NCI-H2171 treated with DMSO at 0.1 percent for 48 hours (cell line): ENCODE measurements around the gene MOK.
"Not testable (repeated sequence)": the region's sequence is repeated elsewhere in the genome, so short reads cannot be mapped to it uniquely, and the experiment has no call there.

ENCODE experiments used
- DNase-seq: peaks from one replicate; lab custom pipeline; 2025; lab: John Stamatoyannopoulos, UW

The MOK gene

DNA sequence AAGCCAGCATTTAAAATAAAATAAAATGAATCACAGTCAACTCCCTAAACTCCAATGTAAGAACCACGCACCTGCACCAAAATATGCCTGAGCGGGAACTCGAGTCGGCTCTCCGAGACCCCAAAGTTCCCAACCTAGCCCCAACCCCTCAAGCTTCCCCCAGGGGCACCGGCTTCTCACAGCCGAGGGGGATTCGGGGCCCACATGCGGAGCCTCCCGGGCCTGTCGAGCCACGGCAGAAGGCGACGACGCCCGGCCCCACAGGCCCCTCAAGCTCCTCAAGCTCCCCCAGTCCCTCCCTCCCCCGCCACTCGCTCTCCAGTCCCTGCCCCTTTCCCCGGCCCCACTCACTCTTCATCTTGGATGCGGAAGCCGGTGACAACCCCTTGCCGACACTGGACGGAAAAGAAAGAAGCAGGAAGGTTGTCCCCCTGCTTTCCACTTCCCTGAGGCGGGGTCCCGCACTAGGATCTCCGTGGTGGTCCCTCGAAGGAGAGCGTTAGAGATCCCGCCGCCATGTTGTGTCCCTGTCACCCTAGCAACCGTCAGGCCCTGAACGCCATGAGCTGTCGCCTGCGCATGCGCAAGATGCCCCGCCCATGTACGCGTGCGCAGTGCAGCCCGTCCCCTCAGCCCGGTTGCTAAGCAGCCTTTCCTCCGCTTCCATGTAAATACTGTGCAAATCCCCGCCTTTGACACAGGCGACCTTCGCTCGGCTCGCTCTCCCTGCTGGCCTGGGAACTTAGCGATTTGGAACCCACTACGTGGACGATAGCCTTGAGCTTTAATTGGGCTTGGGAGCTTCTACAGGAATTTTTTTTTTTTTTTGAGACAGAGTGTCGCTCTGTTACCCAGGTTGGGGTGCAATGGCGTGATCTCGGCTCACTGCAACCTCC lies at the start of gene MOK:
MOK (minus strand) TSS at position 554 of the 896 bp plus-strand sequence; CDS start at position 358, 196 bp downstream.
- peak; percentile 97 for DNase-seq

DNA sequence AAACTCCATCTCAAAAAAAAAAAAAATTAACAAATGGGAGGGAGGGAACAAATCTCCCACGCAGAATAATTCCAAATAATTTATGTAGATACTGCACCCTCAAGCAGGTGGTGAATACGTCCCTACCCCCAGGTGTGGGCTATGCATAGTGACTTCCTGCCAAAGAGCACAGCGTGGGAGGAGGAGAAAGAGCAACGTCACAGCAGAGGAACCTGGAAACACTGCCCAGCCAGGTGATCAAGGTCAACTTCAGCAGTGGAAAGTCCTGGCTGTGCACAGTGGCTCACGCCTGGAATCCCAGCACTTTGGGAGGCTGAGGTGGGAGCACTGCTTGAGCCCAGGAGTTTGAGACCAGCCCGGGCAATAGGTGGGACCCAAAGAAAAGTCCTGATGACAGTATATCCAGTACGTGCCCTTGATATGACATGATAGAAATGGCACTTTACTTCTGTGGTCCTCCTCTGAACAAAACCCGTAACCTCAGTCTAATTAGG lies 48.2 kb upstream of the MOK start:
- DNase-seq, result no peak

DNA sequence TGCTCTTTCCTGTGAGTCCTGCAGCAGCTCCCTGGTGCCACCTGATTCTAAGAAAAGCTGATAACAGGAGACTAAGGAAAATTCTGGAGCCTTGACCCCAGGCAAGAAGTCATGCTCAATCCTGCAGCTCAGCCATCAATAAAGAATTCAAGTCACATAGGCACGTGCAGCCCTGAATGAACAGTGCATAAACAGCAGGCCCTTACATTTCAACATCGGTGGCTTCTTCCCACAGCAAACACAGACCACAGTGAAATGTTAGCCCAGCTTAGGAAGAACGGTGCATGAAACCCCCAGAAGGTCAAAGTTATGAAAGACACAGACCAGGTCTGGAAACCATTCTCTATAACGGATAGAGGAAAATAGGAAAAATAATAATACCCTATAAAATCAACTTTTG lies 47.2 kb upstream of the MOK start:
- DNase-seq, result no peak

GRCh38 chr14:102351593-102351992 lies 46.6 kb upstream of the MOK start:
- not testable (repeated sequence) for DNase-seq

DNA sequence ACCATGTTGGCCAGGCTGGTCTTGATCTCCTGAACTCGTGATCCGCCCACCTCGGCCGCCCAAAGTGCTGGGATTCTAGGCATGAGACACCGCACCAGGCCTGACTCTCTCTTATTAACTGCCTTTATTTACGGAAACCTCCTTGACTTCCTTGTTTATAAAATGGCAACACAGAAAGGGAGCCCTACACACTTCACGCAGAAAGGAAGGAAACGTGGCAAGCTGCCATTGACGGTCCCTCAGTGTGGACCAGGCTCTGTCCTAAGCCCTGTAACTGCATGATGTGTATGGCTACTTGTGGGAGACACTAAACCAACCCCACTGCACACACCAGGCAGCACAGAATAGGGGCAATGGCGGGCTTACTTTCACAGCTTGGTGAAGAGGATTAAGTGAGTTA lies 46.1 kb upstream of the MOK start:
- DNase-seq, result no peak

GRCh38 chr14:102348376-102348775 lies 43.4 kb upstream of the MOK start:
- DNase-seq, result no peak

GRCh38 chr14:102346645-102347044 lies 41.7 kb upstream of the MOK start:
- DNase-seq, result no peak

- no peak for DNase-seq
Measured at GRCh38 chr14:102345232-102345631, 40.3 kb upstream of the MOK start.

DNA sequence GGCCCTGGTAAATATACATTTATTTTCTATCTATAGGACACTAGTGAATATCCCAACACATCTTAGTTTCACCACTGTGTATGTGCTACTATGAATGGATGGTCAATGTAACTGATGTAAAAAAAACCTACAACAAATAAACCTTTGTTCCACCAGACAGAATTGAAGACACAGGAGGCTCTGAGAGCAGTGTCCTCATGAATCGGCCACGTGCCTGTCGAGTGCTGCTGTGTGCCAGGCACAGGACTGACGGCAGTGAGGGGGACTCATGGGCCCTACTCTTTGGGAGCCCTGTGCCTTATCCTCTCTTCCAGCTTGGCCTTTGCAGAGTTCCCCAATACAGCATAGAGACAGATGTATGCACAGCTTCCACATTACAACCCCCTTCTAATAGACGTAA lies 39.5 kb upstream of the MOK start:
- no peak for DNase-seq

- DNase-seq, result no peak
Measured at GRCh38 chr14:102344084-102344483, 39.1 kb upstream of the MOK start.

- no peak for DNase-seq
Measured at GRCh38 chr14:102342238-102342637, 37.3 kb upstream of the MOK start.

- no peak for DNase-seq
Measured at GRCh38 chr14:102341566-102341965, 36.6 kb upstream of the MOK start.

- DNase-seq, result no peak
Measured at GRCh38 chr14:102338724-102339123, 33.8 kb upstream of the MOK start.

- DNase-seq, result no peak
Measured at GRCh38 chr14:102335163-102335562, 30.2 kb upstream of the MOK start.

DNA sequence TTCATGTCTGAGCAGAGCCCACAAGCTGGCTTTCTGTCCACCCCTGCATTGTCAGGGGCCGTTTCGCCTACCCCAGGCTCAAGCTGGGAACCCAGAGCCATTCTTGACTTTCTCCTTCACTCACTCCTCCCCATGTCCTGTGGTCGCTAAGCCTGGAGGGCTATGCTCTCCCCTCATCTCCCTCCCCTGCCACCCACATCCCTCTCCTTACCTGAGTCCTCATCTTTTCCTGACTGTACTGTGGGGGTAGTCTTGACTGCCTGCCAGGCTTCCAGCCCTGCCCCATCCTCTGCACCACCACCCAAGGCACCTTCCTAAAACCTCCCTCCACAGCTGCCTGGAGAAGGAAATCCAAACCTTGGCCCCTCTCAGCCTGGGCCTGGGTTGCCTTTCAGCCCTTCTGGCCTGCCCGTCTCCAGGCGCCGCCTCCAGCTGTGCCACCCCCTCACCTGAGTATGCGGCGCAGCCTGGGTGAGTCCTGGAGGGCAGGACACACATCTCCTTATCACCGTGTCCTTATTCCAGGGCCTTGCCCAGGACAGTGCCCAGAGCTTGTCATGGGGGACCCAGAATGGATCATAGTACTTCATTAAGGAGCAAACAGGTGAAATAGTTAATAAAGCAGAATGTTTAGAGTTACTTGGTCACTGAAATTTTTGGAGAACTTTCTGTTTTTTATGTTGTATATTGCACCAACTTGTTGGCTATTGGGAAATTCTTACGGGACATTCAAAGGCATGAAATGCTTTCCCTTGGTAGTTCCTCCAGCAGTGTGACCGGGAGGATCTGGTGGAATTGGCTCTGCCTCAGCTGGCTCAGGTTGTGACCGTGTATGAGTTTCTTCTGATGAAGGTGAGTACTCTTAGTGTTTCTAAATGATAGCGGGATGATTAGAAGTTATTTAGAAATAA lies 29.1 kb upstream of the MOK start:
- DNase-seq, result no peak

GRCh38 chr14:102333390-102333789 lies 28.4 kb upstream of the MOK start:
- no peak for DNase-seq

GRCh38 chr14:102330806-102331205 lies 25.8 kb upstream of the MOK start:
- DNase-seq, result no peak

- DNase-seq, result not testable (repeated sequence)
Measured at GRCh38 chr14:102329381-102329780, 24.4 kb upstream of the MOK start.

DNA sequence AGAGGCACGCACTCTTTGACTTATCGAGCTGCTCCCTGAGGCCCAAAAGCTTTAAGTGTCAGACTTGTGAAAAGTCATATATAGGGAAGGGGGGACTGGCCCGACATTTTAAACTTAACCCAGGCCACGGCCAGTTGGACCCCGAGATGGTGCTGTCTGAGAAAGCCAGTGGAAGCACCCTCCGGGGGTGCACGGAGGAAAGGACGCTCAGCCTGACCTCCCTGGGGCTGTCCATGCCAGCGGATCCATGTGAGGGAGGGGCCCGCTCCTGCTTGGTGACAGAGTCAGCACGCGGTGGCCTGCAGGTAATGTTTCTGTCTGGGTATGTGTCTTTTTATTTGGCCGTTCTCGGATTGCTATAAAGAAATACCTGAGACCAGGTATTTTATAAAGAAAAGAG lies 21.6 kb upstream of the MOK start:
- DNase-seq, result no peak

DNA sequence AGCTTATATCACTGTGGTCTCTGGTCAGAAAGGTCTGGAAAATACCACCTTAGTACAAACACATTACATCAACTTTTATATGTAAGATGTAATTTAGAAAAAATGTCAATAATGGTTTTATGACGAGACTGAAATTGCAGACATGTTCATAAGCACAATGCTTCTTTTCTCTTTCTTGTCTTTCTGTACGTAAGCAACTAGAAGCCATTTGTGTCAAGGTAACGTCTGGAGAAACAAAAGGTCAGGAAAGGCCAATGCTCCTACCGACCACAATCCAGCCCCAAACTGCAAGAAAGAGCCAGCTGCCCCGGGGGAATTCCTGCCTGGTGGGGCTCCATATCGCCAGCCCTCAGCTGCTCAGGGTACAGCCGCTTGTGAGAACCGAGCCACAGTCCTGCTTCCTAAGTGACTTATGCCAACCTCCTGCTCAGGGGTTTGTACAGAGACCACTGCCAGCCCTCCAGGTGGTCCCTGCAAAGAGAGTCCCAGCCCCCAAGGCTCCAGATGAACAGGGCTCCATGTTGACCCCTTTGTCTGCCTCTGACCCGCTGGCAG lies 20.9 kb upstream of the MOK start:
- no peak for DNase-seq

GRCh38 chr14:102323102-102323501 lies 18.1 kb upstream of the MOK start:
- peak; percentile 62 for DNase-seq
